GM12864 (cell line): Measurements from ENCODE around the gene PPP1R14B.

Experiments used
- DNase-seq: peaks from one replicate; pipeline ENCODE4 v3.0.0-alpha.2; 2011; ENCODE audit warnings: low read depth
- H3K4me3 ChIP-seq: 2 replicates; pipeline ENCODE4 v1.5.1; 2011; ENCODE audit warnings: mild to moderate bottlenecking, low read depth, low read length, control low read depth
- TF ChIP-seq, protein P1 (sequence below): IDR thresholded peaks from 2 replicates; pipeline ENCODE4 v1.5.1; 2011; ENCODE audit warnings: low read depth, mild to moderate bottlenecking, moderate library complexity, low read length, control low read depth, inconsistent platforms; ENCODE audit errors: missing control alignments

The PPP1R14B gene

DNA sequence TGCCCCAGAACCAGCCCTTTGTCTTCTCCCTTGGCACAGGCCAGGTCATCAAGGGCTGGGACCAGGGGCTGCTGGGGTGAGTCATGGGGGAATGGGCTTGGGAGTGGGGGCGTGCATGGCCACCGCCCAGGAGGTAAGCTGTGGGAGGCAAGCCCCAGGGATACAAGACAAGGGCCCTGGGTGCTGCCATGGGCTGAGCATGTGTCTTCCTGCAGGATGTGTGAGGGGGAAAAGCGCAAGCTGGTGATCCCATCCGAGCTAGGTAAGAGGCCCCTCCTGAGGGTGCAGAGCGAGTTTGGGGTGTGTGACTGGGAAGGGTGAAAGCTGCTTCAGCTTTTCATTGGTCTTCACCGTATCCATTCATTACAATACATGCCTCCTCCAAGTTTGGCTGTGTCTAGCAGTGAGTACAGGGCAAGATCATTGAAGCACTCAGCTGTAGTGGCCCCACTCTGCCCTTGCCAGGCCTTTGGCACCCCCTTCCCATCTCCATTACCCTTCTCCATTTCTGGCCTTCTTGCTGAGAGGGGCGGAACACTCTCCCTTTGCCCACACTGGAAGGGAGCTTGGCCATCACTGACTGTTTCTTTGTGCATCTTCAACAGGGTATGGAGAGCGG is 3.4 kb downstream of the PPP1R14B start:
- no peak for DNase-seq
- no peak overlapping the region; the same call in 1 of the 2 replicates for H3K4me3 ChIP-seq
- TF ChIP-seq, protein P1, sequence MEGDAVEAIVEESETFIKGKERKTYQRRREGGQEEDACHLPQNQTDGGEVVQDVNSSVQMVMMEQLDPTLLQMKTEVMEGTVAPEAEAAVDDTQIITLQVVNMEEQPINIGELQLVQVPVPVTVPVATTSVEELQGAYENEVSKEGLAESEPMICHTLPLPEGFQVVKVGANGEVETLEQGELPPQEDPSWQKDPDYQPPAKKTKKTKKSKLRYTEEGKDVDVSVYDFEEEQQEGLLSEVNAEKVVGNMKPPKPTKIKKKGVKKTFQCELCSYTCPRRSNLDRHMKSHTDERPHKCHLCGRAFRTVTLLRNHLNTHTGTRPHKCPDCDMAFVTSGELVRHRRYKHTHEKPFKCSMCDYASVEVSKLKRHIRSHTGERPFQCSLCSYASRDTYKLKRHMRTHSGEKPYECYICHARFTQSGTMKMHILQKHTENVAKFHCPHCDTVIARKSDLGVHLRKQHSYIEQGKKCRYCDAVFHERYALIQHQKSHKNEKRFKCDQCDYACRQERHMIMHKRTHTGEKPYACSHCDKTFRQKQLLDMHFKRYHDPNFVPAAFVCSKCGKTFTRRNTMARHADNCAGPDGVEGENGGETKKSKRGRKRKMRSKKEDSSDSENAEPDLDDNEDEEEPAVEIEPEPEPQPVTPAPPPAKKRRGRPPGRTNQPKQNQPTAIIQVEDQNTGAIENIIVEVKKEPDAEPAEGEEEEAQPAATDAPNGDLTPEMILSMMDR, result no peak

DNA sequence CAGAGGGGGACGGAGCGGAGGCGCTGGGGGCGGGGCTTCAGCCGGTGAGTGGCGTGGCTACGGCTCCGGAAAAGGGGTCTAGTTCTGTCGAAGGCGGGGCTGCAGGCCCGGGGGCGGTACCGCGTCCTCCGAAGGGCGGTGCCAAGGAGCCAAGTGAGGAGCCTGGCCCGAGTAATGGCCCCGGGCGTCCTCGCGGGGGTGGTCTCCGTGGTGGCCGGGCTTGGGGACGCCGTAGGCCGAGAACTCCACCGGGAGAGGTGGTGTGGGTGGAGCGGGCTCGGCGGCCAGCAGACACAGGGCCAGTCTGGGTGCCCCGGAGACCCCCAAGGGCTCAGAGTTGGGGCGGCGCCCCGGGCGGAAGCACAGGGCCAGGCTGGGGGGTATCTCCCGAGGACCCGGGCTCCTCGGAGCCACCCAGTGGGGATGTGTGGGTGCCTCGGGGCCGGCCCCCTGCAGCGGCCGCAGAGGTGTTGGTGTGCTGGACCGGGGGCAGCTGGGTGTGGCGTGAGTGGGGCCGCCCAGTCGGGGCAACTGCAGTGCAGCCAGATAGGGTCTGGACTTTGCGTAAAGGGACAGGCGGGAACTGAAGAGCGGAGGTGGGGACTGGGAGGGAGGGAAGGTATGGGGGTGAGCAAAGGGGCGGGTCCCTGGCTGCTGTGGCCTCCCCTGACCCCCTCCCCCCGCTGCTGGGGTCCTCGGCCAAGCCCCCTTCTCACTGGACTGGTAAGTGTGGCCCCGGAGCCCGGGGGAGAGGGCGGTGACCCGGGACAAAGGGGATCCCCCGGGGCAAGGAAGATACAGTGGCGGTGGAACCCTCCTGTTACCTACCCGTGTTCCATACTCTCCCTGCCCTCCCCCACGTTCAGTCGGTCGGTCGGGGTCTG is 5.0 kb downstream of the PPP1R14B start:
- TF ChIP-seq, protein P1, result peak; percentile 9
- peak overlapping the region; percentile 94 for H3K4me3 ChIP-seq
- DNase-seq, result peak; percentile 92

DNA sequence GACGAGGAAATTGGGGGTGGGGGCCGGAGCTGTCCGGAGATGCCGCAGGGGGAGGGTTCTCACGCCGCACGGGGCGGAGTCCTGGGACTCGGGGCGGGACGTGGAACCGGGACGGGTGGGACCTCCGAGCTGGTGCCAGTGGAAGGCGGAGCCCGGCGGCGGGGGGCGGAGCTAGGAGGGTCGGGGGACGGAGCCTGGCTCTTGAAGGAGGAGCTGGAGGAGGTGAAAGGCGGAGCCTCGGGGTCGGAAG is 5.6 kb downstream of the PPP1R14B start:
- H3K4me3 ChIP-seq, result peak overlapping the region; percentile 94
- TF ChIP-seq, protein P1, result no peak
- DNase-seq, result no peak

DNA sequence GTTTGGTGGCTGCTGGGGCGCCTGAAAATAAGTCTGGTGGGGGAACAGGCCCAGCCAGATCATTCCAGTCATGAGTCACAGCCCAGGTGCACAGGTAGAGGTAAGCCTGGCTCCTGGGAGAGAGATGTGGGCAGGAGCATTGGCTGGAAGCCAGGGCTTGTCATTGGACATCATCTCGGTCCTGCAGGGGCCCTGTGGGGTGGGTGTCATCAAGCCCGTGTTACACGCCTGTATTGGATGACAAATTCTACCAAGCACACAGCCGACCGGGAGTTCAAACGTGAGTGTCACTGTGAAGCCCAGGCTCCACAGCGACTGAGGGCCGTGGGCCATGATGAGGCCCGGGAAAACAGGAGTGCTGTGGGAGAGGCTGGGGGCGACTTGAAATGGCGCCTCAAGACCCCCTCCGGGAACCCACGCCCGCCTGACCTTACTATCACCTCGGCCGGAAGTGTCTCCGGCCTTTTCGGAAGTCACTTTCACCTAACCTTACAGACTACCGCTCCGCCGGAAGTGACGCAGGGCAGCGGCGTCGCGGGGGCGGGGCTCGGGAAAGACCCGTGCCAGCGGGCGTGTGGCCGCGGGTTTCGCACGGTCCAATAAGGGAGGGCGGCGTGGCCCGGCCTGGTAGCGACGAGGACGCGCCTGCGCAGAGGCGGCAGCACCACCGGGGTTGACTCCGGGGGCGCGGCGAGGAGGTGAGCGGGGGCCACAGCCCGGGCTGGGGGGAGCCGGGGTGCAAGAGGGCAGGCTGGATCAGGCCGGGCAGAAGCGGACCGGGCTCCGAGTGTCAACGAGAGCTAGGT is 6.1 kb downstream of the PPP1R14B start, which contains the start of gene FKBP2:
Gene FKBP2 (plus strand): TSS at position 661 of the 806 bp plus-strand sequence. CDS start 1,293 bp downstream, outside the sequence.
- H3K4me3 ChIP-seq, result peak within 1 kb of the TSS; percentile 94
- TF ChIP-seq, protein P1, result no peak
- peak; percentile 87 for DNase-seq

DNA sequence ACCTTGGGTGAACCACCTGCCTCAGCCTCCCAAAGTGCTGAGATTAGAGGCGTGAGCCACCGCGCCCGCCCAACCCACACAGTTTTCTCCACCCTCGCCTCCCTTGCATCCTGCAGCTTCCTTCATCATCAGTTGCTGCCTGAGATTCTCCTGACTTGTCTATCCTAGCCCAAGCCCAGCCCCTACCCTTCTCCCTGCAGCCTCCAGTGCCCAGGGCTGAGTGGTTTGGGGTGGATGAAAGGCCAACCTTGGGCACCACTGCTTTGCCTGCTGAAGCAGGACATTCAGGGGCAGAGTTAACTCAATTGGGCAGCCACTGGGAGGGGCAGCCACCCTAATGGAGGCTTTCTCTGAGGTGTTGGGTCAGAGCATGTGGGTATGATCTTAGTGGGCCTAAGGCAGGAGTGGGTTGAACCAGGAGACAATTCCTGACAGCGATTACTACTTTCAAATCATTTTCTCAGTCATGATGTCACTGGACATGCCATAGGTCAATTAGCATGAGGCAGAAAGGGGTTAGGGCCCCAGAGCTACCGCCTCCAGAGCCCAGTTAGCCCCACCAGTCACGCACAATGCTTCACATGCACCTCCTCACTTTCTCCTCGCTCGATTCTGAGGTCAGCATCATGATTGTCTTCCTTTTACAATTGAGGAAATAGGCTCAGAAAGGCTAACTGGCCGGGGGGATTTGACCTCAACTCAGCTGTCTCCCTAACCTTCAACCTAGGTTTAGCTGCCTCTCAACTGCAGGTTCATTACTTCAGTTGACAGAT is 6.9 kb downstream of the PPP1R14B start:
- peak overlapping the region; percentile 94 for H3K4me3 ChIP-seq
- TF ChIP-seq, protein P1, result no peak
- DNase-seq, result peak; percentile 77

DNA sequence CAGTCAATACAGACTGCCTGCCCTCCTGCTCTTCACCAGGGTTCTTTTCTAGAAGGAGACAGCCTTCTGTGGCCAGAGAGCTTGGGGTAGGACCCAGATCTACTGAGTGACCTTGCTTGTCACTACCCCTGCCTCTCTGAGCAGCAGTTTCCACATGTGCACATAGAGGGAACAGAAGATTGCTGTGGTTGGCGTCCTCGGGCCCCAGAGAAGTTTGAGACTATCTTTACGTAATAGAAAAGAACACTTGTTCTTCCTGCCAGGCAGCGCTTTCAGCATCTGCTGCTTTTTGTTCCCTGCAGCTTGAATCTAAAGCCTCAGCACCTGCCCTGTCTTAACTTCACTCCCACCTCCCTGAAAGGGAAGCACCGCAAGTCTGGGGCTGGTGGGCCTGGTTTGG is 7.7 kb downstream of the PPP1R14B start:
- TF ChIP-seq, protein P1, result no peak
- no peak for DNase-seq
- no peak overlapping the region for H3K4me3 ChIP-seq
